Stimulated activated CD8-positive, alpha-beta memory T cell treated with anti-CD3 and anti-CD28 coated beads, Interleukin-7, amount 100 ng/mL, for 4 hours (primary cell): ENCODE results near the gene HAPLN2.

Experiments used
- DNase-seq, 2 donors: peaks; one replicate each; pipeline ENCODE4 v3.0.0-alpha.2; 2020; ENCODE audit warnings: low read depth in 2 of 2

The HAPLN2 gene

DNA sequence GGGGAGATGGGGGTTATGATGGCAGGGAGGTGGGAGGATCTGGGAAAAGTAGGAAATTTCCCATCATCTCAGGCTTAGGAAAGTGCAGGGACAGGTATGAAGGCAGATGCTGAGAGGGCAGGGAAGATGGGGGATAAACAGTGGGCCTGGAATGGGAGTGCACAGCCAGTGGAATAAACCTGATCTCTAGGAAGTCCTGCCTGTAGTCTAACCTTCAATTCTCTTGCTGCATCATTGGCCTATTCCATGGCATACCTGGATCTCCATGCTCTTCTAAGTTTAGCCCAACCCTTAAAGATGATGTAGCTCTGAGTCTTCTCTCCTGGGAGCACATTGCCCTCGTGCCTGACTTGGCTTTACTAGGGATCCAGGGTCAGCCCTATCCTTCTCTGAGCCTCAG lies 25.4 kb downstream of the HAPLN2 start:
- no peak for DNase-seq

DNA sequence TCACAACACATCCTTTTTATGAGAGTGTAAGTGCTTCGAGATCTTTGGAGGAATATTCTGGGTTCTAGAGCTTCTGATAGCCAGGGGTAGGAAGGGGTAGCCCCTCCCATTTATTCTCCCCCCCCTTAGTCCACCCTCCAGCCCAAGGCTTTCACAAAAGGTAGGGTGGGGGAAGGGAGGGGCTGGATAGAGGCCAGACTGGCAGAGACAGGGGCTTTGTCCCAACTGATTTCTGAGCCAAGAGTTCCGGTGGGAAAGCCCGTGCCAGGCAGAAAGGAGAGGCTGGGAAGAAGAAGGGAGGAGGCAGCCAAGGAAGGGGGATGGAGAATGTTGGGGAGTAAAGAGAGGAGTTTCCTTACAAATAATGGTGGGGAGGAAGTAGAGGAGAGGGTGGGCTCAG lies 25.8 kb downstream of the HAPLN2 start:
- no peak for DNase-seq

GRCh38 chr1:156645666-156646065 lies 26.5 kb downstream of the HAPLN2 start:
- DNase-seq: no peak

DNA sequence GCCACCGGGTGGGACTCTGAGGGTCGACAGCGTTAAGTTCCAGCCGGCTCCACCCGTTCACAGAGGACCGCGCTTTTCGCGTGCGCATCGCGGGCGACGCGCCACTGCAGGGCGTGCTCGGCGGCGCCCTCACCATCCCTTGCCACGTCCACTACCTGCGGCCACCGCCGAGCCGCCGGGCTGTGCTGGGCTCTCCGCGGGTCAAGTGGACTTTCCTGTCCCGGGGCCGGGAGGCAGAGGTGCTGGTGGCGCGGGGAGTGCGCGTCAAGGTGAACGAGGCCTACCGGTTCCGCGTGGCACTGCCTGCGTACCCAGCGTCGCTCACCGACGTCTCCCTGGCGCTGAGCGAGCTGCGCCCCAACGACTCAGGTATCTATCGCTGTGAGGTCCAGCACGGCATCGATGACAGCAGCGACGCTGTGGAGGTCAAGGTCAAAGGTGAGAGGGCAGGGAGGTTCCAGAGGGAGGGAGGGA lies 27.6 kb downstream of the HAPLN2 start:
- no peak for DNase-seq

- DNase-seq: no peak
These were observed 28.1 kb downstream of the HAPLN2 start for GRCh38 chr1:156647351-156647750.

DNA sequence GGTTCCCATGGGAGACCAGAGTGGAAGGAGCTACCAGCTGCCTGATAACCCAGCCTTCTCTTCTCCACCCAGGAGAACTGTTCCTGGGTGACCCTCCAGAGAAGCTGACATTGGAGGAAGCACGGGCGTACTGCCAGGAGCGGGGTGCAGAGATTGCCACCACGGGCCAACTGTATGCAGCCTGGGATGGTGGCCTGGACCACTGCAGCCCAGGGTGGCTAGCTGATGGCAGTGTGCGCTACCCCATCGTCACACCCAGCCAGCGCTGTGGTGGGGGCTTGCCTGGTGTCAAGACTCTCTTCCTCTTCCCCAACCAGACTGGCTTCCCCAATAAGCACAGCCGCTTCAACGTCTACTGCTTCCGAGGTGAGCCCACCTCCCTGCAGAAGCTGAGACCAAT lies 29.3 kb downstream of the HAPLN2 start:
- no peak for DNase-seq

- DNase-seq: no peak
These were observed 29.7 kb downstream of the HAPLN2 start for GRCh38 chr1:156648951-156649350.

DNA sequence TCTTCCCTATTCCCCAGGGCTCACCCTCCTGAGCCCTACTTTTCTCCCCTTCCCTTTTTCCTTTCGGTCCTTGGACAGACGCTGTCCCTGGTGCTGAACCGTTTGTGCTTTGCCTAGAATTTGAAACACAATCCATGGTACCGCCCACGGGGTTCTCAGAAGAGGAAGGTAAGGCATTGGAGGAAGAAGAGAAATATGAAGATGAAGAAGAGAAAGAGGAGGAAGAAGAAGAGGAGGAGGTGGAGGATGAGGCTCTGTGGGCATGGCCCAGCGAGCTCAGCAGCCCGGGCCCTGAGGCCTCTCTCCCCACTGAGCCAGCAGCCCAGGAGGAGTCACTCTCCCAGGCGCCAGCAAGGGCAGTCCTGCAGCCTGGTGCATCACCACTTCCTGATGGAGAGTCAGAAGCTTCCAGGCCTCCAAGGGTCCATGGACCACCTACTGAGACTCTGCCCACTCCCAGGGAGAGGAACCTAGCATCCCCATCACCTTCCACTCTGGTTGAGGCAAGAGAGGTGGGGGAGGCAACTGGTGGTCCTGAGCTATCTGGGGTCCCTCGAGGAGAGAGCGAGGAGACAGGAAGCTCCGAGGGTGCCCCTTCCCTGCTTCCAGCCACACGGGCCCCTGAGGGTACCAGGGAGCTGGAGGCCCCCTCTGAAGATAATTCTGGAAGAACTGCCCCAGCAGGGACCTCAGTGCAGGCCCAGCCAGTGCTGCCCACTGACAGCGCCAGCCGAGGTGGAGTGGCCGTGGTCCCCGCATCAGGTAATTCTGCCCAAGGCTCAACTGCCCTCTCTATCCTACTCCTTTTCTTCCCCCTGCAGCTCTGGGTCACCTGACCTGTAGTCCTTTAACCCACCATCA lies 33.1 kb downstream of the HAPLN2 start:
- no peak for DNase-seq

DNA sequence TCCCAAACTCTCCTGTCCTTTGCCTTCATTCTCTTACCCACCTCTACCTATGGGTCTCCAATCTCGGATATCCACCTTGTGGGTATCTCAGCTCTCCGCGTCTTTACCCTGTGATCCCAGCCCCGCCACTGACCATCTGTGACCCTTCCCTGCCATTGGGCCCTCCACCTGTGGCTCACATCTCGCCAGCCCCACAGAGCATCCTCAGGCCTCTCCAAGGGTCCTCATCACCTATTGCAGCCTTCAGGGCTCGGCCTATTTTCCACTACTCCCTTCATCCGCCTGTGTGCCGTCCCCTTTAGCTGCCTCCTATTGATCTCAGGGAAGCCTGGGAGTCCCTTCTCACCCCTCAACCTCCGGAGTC lies 33.8 kb downstream of the HAPLN2 start:
- no peak for DNase-seq

DNA sequence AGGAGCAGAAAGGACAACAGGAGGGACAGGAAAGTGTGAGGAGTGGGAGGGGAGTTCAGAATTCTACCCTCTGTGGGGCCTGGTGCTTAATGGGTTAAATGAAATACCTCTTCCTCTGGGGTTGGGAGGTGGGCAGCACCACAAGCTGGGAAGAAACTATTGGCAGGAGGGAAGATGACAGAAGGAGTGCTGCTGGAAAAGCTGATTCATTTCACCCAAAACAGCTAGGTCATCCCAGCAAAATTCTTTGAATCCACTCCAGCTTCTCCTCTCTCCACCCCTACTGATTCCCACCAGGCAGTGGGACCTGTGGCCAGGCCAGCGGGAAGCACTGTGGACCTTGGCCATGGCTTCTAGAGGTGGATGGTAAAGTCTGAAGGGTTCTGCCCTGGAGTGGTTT lies 35.5 kb downstream of the HAPLN2 start:
- DNase-seq: no peak

DNA sequence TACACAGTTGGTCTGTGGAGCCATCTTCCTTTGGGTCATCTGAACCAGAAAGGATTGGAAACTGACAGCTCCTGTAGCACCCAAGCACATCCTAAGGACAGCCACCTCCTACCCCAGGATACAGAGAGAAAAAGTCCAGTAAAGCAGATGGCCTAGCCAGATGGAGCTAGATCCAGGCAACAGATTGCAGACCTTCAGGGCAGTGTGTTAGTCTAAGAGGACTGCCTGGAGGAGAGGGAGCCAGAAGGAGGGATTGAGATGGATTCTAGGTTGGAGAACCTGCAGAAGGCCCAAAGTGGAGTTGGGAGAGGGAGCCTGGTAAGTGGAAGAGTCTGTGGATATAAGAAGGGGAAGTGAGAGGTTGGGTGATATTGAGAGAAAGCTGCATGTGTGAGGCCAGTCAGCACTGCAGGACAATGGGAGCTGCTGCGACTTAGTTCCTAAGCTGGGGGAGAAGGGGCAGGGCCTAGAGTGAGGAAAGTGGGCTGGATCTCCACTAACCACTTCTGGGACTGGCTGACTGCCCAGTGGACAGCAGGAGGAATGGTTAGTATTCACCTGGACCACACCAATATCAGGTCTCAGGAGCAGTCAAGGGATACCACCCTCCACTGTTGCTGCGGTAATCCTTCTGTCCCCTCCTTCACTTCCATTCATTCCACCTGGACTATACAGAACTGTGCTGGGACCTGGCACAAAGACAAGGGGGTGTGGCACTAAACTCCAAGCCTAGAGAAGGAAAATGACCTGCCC lies 36.1 kb downstream of the HAPLN2 start:
- DNase-seq: no peak

DNA sequence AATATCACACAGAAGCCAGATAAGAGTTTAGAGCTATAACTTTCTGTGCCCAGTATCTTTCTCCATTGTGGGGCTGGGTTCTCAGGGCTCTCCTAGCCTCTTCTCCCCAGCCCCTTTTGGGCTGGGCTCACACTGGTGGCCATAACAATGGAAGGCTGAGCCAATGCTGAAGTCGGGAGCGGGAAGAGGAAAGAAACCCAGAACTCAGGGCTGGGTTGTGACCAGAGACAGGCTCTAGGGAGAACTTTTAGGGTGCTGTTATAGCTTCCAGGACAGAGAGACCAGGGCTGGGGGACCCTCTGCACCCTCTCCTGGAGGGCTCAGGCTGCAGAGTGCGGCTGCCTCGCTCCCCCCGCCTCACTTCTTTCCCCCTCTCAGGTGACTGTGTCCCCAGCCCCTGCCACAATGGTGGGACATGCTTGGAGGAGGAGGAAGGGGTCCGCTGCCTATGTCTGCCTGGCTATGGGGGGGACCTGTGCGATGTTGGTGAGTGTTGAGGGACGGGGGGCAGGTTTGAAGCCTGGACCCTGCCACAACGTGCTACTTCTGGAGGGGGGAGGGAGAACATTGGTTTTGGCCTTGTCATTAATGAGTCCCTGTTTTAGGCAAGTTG lies 36.8 kb downstream of the HAPLN2 start:
- no peak for DNase-seq

DNA sequence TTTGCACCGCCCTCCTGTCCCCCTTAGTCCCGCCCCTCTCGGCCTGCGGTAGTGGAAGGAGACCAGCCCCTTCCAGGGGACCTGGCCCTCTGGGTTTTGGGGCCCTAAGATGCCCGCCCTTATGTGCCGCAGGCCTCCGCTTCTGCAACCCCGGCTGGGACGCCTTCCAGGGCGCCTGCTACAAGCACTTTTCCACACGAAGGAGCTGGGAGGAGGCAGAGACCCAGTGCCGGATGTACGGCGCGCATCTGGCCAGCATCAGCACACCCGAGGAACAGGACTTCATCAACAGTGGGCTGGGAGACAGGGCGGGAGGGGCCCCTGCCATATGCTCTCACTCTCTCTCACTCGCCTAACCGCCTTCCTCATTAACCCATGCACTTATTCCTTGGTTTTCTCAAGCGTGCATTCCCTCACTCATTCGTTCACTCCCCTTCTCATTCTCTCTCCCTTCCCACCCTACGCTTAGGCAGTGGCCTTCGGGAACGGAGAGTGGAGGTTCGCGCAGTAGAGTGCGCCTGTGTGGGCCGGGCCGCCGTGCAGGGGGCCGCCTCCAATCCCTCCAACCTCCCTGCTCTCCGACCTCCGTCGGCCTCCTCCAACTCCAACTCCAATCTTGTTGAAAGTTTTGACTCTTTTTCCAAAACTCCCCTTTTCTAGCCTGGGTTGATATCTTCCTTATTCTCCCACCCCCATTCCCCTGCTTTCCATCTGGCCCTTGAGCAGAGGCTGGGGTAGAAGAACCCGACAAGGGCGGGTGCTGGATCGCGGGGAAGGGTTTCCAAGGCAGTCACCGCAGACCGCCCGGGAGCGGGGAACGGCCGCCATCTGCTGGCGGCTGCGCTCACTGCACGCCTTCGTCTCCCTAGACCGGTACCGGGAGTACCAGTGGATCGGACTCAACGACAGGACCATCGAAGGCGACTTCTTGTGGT lies 37.9 kb downstream of the HAPLN2 start:
- peak; percentile 33 to 57 for DNase-seq

- no peak for DNase-seq
These were observed 38.6 kb downstream of the HAPLN2 start for GRCh38 chr1:156657741-156658319.

DNA sequence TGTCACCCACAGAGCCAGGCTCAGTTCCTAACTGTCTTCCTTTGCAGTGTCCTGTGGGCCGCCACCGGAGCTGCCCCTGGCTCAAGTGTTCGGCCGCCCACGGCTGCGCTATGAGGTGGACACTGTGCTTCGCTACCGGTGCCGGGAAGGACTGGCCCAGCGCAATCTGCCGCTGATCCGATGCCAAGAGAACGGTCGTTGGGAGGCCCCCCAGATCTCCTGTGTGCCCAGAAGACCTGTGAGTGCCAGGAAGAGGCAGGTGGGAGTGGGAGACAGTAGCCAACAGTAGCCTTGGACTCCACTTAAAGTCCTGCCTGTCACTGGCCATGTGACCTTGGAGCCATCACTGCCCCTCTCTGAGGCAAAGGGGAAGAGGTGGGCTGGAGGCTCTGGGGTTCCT lies 39.3 kb downstream of the HAPLN2 start:
- DNase-seq: no peak

GRCh38 chr1:156658945-156659574 lies 39.8 kb downstream of the HAPLN2 start:
- DNase-seq: no peak

DNA sequence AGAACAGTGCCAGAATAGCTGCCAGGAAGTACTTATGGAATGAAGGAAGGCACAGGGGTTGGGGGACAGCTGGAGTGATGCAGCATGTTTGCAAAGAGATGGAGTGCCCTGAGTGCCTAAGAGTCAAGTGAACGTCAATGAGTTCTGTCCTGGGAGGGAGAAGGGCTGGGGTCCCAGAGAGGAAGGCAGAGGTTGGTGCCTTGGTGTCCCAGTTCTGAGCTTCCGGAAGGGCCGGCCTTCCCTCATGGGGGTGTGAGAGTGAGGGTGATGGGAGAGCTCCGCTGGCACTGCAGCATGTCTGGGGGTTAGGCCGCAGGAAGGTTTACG lies 40.4 kb downstream of the HAPLN2 start:
- DNase-seq: no peak

- DNase-seq: peak; percentile 77 to 85
These were observed 41.0 kb downstream of the HAPLN2 start for GRCh38 chr1:156659988-156660751.

DNA sequence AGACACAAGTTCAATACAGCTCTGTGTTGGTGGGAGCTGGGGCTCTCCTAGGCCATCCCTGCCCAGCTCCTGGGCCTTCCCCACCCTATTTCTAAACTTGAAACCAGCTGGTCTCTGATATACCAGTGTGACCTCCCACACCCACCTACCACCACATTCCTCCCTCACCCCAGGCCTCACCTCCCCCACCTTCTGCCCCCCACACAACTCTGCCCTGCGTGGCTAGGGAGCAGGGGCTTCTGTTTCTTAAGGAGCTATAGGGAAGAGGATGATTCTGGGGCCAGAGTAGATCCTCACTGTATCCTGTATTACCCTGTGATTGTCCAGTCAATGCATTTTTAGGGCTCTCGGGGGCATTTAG lies 41.5 kb downstream of the HAPLN2 start:
- no peak for DNase-seq
